ENCODE data around the gene KDM3B.

The KDM3B gene

DNA sequence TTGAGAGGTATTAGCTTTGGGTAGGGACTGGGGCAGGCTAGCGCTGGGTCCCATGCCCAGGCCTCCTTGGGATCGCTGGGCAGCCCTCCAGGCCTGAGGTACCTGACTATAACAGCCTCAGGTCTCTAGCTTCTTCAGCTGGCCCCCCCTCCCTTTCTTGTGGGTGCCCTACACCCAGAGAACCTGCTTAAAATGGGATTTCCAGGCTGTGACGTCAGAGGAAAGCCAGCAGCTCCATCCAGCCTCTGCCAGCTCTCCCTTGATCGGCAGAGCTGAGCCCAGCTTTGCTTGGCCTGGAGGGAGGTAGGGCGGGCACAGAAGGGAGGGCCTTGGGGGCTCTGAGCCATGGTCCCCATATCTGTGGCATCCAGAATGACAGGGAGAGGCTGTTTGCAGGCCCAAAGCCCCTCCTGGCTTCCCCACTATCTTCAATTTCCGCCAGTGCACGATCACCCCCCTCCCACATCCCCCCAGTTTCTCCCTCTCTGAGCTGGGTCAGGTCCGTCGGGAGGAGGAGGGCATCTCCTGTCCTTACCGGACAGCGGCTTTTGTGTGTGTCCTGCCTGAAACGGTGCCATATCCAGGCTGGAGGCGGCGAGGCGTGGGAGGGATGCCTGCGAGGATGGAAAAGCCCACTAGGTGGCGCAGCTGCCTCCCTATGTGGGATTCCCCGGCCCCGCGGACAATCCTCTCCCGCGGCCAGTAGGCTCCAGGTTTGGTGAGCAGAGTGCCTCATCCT is 97.2 kb downstream of the KDM3B start:
- DNase-seq (ENCODE audit: low read depth in 2 of 2): peak; percentile 62 to 87

DNA sequence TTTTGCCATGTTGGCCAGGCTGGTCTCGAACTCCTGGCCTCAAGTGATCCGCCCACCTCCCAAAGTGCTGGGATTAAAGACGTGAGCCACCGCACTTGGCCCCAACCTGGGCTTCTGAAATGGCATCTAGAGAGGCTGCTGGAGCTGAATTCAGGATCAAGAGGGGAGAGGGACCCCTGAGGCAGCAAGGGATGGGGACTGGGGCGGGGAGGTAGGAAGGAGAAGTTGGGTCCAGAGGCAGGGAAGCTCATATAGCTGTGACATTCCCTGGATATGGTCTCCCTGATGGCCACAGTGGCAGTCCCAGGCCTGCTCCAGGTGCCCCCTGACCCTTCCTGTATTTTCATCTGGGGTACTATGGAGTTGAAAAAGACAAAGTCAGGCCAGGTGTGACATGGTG is 98.5 kb downstream of the KDM3B start:
- no peak for DNase-seq (ENCODE audit: low read depth in 2 of 2)

DNA sequence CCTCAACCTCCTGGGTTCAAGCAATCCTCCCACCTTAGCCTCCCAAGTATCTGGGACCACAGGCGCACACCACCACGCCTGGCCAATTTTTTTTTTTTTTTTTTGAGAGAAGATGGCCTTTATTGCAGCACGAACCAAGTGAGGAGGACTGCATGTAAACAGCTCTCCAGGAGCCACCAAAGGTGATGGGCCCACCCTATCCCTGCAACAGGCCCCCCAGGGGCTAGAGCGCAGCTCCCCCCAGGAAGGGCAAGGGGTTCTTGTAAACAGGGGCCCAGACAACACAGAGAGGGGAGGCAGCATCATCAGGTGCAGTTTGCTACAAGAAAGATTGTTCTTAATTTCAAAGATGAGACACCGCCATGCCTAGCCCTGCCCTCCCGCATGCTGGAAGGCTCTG is 100.2 kb downstream of the KDM3B start:
- DNase-seq (ENCODE audit: low read depth in 2 of 2): no peak

DNA sequence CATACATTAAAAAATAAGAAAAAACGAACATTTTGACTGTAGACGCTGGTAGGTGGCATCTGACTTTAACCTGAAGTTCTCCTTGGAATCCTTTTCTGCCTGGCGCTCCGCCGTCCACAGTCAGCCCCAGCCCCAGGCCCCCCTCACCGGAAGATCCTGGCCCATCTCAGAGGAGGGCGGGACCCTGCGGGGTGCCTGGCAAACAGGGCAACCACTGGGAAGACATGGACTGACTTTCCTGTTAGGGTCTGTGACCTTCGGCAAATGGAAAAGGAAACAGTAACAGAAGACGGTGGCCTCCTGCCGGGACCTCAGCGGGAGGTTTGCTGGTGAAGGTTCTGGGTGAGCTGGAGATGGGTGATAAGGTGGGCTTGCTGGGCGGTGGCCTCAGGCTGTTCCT is 101.1 kb downstream of the KDM3B start:
- no peak for DNase-seq (ENCODE audit: low read depth in 2 of 2)

DNA sequence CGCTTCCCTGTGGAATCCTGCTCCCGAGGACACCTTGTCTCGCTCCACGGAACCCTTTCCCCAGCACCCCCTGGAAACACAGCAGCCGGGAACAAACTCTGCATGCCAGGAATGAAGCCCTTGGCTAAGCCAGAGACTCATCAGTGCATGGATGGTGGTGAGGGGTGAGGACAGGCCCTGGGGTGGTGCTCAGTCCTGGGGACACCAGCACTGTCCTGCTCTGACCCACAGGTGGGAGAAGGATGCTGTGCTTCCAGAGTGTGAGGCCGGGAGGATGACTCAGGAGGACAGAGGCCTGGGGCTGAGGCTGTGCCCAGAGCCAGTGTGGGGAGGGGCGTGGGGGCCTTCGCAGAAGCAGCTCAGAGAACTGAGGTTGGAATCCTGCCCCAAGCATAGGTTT is 101.6 kb downstream of the KDM3B start:
- DNase-seq (ENCODE audit: low read depth in 2 of 2): no peak

DNA sequence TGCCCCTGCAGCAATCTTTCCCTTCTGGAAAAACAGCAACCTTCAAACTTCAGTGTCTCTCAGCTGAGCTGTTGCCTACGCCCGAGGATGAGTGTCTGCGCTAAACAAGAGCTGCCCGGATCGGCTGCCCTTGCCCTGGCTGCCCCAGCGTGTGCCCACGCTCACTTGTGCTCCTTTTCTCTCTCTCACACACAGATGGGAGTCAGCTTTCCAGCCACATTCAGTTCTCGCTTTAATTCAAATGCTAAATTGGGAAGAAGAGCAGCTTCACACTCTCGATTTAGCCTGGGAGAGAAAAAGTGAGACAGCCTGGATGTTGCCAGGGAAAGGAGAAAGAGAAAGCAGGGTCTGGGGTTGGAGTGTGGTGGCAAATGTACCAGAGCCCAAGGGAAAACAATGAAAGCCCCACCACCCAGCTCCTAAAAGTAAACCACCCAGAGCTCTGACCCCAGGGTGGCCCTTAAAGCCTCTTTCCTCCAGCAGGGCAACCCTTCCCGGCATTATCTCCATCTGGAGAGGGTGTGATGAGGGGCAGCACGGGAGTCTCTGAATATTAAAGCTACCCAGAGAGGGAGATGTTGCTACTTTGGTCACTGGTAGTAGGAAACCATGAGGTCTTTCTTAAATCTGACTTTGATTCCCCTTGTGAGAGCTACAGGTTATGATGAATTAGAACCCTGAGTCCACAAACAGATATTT is 102.9 kb downstream of the KDM3B start:
- DNase-seq (ENCODE audit: low read depth in 2 of 2): no peak

DNA sequence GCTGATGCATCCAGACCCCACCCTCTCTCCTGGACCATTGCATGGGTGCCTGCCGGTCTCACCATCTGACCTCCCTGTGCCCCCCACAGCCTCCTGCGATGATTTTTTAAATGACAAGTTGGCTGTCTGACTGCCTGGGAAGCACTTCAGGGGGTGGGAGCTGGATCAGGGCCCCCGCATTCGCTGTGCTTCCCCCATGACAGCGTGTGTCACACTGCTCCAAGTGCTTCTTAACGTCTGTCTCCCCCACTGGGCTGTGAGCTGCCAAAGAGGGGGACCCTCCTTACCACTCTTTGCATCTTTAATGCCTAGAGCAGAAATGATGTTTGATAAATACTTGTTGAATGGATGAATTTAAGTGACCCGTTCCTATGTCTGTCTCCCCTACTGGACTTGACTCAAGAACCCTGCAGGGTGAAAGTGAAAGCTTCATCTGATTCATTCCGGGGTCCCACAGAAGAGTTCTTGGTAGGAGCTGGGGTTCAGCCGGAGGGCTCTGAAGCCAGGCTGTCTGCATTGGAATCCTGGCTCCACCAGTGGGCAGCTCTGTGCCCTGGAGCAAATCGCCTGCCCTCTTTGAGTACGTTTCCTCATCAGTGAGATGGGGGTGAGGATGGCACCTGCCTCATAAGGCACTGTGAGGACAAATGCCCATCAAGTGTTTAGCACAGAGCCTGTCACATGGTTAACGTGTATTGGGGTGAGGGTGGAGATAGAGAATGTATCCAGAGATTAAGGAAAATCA is 105.2 kb downstream of the KDM3B start:
- DNase-seq (ENCODE audit: low read depth in 2 of 2): no peak

DNA sequence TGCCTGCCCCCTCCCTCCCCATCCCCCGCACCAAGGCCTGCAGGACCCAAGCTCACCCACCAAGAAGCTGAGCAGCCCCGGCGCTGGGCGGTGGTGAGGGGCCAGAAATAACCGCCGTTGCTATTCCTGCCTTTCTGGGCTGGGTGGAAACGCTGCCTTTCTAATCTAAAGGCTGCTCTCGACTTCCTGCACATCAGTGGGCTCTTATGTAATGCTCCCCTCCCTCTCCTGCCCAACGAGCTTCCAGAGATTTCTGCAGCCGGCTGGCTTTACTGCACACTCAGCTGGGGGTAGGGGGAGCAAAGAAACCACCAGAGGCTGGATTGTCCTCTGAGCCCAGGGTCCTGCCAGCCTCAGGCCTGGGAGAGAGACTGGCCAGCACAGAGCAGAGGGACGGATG is 105.9 kb downstream of the KDM3B start:
- DNase-seq (ENCODE audit: low read depth in 2 of 2): no peak

DNA sequence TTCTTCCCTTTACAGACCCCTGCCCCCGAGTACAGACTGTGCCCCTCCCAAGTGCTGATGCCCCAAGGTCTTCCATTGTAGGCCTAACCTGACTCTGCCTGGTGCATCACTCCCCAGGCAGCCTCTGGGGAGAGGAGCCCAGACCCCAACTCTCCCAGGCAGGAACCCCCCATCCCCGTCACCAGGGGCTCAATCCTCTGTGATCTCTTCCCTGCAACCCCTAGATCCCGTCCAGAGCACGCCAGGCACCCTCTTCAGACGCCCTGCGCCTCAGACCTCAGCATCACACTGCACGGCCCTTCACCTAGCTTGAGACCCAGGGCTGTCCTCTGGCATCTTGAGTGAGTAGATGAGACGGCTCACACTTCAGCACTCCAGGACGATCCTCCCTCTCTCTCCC is 106.4 kb downstream of the KDM3B start:
- no peak for DNase-seq (ENCODE audit: low read depth in 2 of 2)

DNA sequence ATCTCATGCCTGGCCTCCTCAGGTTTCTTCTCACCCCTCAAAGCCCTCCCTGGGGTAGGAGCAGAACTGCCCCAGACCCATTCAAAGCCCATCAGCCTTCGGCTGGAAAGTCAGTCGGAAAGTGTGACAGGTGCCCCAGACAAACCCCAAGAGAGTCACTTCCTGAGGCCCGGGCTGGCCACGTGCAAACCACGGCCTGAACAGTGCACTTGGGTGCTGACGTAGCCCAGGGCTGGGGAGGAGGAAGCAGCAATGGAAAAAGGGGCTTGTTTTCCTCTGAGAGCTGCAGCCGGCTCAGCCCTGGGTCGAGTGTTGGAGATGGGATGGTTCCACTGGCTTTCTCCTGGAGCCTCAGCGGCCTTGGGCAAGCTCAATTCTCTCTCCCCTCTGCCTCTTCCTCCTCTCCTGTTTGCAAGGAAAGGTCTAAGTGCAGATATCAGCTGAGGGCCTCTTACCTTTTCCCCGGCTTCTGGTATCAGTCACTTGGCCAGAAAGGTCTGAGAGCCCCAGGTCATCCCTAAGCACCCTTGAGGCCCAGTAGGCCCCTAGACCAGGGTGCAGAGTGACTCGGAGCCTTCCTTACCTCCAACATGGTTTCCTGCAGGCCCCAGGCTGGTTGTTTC is 106.9 kb downstream of the KDM3B start:
- peak; percentile 71 to 84 for DNase-seq (ENCODE audit: low read depth in 2 of 2)

DNA sequence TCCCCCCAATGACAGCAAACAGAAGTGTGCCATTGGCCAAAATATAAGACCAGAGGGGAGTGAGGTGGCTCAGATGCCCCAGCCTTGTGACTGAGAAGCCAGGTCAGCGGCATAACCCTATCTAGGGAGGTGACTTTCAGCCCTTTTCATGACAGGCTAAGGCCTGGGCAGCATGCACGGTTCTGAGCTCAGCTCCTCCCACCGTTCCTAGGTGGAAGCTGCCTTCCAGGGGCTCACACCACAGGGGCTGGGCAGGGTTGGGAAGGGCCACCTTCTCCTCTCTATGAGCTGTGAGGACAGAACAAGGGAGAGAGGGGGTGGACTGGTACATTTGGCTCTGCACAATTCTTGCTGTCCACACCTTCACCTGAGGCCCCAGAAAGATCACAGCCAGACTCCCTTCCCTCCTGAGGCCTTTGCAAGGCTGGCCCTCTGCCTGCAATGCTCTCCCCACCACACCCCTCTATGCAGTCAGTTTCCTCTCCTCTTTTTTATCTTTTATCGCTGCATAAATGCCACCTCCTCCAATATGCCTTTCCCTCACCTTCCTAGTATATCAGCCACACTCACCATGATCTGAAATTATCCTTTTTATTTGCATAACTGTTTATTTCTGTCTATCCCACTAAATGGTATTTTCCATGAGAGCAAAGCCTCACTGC is 107.7 kb downstream of the KDM3B start:
- DNase-seq (ENCODE audit: low read depth in 2 of 2): no peak

DNA sequence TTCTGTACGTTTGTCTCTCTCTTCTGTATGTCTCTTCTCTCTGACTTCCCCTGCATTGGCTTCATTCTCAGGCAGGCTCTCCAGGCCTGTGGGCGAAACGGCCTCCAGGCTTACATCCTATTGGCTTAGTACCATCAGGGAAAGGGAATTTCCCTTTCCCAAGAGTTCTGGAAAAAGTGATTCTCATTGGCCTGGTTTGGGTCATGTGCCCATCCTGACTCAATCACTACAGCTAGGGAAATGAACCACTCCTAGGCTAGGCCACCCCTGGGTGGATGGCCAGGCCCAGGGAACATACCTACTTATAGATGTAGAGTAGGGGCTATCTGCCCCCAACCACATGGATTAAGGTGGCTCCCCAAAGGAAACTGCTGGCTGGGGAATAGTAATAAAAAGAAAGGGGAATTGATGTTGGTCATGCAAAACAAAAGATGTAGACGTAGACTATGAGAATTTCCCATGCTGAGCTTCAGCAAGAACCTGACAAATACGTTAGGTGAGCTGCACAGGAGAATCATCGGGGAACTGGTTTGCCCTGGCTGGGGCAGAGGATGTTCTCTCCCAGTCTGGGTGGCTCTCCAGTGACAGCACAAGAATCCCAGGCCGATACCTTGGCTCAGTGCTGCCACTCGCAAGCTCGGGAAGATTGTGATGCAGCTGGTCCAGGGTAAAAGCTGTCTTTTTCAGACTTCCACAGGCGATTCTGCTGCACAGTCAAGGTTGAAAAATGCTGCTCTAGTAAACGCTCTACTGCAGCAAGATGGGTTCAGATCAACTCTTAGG is 109.0 kb downstream of the KDM3B start:
- DNase-seq (ENCODE audit: low read depth in 2 of 2): no peak

DNA sequence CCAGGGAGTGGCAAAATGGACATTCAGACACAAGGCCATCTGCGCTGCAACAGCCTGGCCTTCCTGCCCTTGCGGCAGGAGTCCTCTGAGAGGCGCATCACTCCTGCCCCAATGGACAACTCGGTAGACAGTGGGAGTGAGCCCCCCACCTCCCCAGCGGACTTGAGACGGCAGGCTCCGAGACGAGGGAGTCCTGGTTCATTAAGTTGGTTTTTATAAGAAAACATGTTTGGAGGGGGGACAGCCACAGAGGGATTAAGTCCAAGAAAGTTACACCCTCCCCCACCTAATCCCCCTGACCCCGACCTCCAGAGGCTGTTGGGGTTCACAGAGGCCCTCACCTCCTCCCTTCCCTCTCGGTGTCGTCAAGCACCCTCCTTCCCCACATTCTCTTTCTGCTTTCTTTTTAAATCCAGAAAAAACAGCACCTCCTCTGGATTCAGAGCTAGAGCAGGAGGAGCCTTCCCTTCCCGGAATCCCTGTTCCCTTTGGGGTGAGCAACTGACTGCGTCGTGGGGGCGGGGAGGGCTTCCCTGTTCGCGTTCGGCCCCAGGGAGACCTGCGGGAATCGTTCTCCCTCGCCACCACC is 111.0 kb downstream of the KDM3B start:
- DNase-seq (ENCODE audit: low read depth in 2 of 2): no peak

DNA sequence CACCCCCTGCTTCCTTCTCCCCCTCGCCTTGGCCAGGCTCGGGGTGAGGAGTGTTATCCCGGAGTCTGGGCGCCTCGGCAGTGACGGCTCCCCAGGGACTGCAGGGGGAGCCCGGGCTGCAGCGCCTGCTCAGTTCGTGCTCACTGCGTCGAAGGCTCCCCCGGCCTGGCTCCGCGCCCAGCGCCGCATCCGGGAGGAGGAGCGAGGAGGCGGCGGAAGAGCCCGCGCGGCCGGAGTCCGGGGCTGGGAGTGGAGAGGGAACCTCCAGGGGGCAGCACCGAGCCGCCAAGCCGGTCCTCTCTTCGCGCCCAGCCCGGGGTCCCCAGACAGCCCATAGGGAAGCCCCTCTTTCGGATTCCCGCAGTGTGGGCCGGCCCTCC is 111.5 kb downstream of the KDM3B start:
- DNase-seq (ENCODE audit: low read depth in 2 of 2): peak; percentile 86 to 88

DNA sequence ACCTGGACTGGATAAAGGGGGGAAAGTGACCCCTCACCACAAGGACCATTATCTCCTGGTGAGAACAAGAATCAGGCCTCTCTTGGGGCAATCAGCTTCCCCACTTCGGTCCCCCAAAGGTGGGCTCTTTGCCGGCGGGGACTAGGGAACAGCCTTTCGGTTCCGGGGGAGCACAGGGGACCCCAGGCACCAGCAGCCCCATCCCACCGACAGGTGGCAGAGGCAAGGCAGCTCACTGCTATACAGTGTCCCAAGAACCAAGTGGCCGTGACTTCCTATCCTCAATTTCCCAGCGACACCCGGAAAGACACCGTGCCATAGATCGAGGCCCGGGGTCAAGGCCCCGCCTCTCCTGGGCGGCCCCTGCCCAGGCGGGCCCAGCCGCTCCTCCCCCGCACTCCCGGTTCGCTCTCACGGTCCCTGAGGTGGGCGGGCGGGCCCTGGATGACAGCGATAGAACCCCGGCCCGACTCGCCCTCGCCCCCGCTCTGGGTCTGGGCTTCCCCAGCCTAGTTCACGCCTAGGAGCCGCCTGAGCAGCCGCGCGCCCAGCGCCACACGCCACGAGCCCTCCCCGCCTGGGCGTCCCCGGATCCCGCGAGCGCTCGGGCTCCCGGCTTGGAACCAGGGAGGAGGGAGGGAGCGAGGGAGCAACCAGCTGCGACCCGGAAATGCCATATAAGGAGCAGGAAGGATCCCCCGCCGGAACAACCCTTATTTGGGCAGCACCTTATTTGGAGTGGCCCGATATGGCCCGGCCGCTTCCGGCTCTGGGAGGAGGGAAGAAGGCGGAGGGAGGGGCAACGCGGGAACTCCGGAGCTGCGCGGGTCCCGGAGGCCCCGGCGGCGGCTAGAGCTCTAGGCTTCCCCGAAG is 112.1 kb downstream of the KDM3B start:
- peak; percentile 93 to 95 for DNase-seq (ENCODE audit: low read depth in 2 of 2)

DNA sequence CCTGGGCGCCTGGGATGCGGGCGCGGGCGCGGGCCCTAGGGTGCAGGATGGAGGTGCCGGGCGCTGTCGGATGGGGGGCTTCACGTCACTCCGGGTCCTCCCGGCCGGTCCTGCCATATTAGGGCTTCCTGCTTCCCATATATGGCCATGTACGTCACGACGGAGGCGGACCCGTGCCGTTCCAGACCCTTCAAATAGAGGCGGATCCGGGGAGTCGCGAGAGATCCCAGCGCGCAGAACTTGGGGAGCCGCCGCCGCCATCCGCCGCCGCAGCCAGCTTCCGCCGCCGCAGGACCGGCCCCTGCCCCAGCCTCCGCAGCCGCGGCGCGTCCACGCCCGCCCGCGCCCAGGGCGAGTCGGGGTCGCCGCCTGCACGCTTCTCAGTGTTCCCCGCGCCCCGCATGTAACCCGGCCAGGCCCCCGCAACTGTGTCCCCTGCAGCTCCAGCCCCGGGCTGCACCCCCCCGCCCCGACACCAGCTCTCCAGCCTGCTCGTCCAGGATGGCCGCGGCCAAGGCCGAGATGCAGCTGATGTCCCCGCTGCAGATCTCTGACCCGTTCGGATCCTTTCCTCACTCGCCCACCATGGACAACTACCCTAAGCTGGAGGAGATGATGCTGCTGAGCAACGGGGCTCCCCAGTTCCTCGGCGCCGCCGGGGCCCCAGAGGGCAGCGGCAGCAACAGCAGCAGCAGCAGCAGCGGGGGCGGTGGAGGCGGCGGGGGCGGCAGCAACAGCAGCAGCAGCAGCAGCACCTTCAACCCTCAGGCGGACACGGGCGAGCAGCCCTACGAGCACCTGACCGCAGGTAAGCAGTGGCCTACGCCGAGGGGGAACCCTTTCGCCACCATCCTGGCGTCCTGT is 113.0 kb downstream of the KDM3B start, which contains the start of gene EGR1:
Gene EGR1, plus strand, starts transcription at position 219 of the 864 bp plus-strand sequence. Its CDS starts 283 bp downstream, at position 502.
- peak; percentile 94 to 95 for DNase-seq (ENCODE audit: low read depth in 2 of 2)

DNA sequence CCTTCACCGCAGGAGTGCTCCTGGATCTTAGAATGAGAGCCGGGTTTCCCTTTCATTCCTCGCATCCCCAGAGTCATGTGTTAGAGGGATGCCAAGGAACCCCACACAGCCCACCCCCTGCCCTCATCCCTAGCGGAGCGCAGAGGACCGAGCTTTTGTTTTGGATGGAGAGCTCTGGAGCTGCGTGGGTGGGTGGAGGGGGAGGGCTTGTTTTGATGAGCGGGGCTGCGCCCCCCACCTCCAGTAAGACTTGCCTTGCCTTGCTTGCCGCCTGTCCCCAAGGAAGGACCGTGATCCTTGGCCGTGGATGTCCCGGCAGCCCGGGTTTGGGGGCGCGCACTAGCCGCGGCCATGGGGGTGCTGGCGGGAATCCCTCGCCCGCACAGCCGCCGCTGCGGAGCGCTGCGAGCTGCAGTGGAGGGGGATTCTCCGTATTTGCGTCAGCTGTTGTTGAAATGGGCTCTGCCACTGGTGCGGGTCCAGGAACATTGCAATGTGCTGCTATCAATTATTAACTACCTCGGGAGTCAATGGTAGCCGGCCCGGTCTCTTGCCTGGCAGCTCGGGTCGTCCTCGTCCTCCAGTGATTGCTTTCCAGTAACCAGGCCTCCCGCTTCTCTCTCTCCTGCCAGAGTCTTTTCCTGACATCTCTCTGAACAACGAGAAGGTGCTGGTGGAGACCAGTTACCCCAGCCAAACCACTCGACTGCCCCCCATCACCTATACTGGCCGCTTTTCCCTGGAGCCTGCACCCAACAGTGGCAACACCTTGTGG is 113.8 kb downstream of the KDM3B start:
- no peak for DNase-seq (ENCODE audit: low read depth in 2 of 2)
